Measurements from ENCODE around the gene CAPN11. TPM values are rescaled to one million over a fixed set of nuclear protein-coding genes. Genes with fewer than 3 reads are reported as not detected.

Gene CAPN11
- total and polyA plus RNA-seq, 2 experiments from 2014 or later: 1.1 to 1.7 TPM

- no peak for TF ChIP-seq ZNF462 (CRISPR knock-in tag; IDR thresholded peaks at IDR 0.05)
- TF ChIP-seq ETS1 (IDR thresholded peaks at IDR 0.05): no peak
- TF ChIP-seq ZNF331 (CRISPR knock-in tag; IDR thresholded peaks at IDR 0.05; ENCODE audit: low read depth): no peak
- no peak for TF ChIP-seq POLR2AphosphoS5 (IDR thresholded peaks at IDR 0.05; ENCODE audit: low read depth)
- TF ChIP-seq NANOG (IDR thresholded peaks at IDR 0.05; ENCODE audit: borderline replicate concordance): no peak
- no peak for TF ChIP-seq EZH2 (IDR thresholded peaks at IDR 0.05; ENCODE audit: low read depth, unreplicated experiment)
These were observed 10.3 kb upstream of the CAPN11 start (continued) for GRCh38 chr6:44148306-44148705.

- ATAC-seq: no peak
- Histone ChIP-seq H3F3A (replicated peaks; ENCODE audit: low read depth) (0 out of 2 replicates have a peak, but pooled peaks cover 3% of the 10 kb centered on the region), H2AFZ (no peak overlapping the region), H3K9me2 (ENCODE audit: insufficient read depth) (no peaks in the 10 kb centered on the region), H3K4me3 (no peak overlapping the region), H3K36me3 (ENCODE audit: insufficient read depth) (no peaks in the 10 kb centered on the region), H3K27me3 (ENCODE audit: insufficient read depth) (no peaks in the 10 kb centered on the region), H3K27ac (ENCODE audit: low read depth) (no peak overlapping the region), H3K79me2 (replicated peaks; ENCODE audit: insufficient read depth) (no peaks in the 10 kb centered on the region), H3K4me1 (ENCODE audit: insufficient read depth) (no peaks in the 10 kb centered on the region; the same call in 1 of the 2 replicates), H4K20me1 (replicated peaks; ENCODE audit: insufficient read depth) (no peaks in the 10 kb centered on the region), H3K4me2 (no peak overlapping the region)
- H3K27ac Mint-ChIP-seq: no peak overlapping the region
- TF ChIP-seq CREB1 (CRISPR knock-in tag; IDR thresholded peaks at IDR 0.05; ENCODE audit: low read depth): no peak
- H3K9me3 Mint-ChIP-seq: no peaks in the 10 kb centered on the region
- no peak overlapping the region; the same call in 2 of the 3 replicates for H3K4me3 Mint-ChIP-seq
- no peak for DNase-seq (ENCODE audit: low spot score)
- peaks cover 33% of the 10 kb centered on the region for H3K36me3 Mint-ChIP-seq (ENCODE audit: low read depth)
- peaks cover 5% of the 10 kb centered on the region for H3K4me1 Mint-ChIP-seq
- H3K27me3 Mint-ChIP-seq (ENCODE audit: insufficient read depth, low read depth, poor library complexity): peaks cover 12% of the 10 kb centered on the region
These were observed 9.1 kb upstream of the CAPN11 start for GRCh38 chr6:44149369-44150012.

Measured in GM23338 (cell line).